ENCODE data around the gene SRP9. TPM values are rescaled to one million over a fixed set of nuclear protein-coding genes. Genes with fewer than 3 reads are reported as not detected.

Gene SRP9
- total RNA-seq, 4 donors from 2014 or later, result 196 to 297 (median 260) TPM

DNA sequence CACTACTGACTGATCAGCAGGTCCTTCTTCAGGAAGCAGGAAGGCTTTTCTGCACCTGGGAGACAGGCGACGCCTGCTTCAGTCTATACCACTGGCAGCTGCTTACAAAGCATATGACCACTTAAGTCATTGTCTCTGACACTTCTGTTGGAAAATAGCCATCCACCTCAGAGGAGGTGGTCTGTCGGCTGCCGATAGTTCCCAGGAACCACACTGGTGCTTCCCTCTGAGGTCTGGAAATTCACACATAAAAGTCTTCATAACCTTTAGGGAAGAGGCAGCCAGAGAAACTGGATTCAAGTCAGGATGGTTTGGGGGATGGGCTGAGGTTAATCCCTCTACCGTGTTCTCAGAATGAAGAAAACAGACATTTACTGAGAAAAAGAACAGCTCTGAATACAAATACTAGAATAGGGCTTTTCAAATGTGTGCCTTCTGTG, 15.6 kb upstream of the SRP9 start:
- TF ChIP-seq POLR2A (IDR thresholded peaks at IDR 0.05), result no peak
- TF ChIP-seq, protein P1, sequence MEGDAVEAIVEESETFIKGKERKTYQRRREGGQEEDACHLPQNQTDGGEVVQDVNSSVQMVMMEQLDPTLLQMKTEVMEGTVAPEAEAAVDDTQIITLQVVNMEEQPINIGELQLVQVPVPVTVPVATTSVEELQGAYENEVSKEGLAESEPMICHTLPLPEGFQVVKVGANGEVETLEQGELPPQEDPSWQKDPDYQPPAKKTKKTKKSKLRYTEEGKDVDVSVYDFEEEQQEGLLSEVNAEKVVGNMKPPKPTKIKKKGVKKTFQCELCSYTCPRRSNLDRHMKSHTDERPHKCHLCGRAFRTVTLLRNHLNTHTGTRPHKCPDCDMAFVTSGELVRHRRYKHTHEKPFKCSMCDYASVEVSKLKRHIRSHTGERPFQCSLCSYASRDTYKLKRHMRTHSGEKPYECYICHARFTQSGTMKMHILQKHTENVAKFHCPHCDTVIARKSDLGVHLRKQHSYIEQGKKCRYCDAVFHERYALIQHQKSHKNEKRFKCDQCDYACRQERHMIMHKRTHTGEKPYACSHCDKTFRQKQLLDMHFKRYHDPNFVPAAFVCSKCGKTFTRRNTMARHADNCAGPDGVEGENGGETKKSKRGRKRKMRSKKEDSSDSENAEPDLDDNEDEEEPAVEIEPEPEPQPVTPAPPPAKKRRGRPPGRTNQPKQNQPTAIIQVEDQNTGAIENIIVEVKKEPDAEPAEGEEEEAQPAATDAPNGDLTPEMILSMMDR (IDR thresholded peaks at IDR 0.05), result no peak
- 79 to 82% methylated on average over 5 of the region's 5 CpGs for WGBS, 2 donors
- Histone ChIP-seq H3K4me1 (peaks cover 26 to 35% of the 10 kb centered on the region in 2 donors), H3K4me3 (replicated peaks in 1 of 3) (no peak overlapping the region), H3K9me3 (no peaks in the 10 kb centered on the region), H3K36me3 (no peaks in the 10 kb centered on the region), H3K27ac (no peak overlapping the region), H3K27me3 (no peaks in the 10 kb centered on the region)
- intact Hi-C loops (cut with DNase I), result no loop called here
- DNase-seq, result no peak

DNA sequence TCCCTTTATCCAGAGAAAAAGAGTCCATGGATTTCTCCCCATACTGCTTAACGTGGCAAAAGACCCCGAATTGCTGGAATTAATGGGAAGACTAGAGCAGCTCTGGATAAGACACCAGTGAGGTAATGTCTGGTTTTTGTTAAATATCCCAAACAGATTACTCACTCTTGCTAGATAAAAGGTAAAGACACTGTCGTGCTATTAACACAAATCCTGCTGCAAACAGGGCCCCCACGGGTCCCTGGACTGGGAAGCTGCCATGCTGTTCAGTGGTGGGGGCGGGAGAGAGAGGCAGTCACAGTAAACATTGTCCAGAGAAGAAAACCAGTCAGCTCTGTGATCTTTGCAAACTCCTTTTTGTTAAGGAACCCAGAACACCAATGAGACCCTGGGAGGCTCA, 15.2 kb upstream of the SRP9 start:
- H3K4me1 ChIP-seq, result peaks cover 30 to 39% of the 10 kb centered on the region in 2 donors
- no peak overlapping the region for H3K27ac ChIP-seq
- intact Hi-C loops (cut with DNase I), result no loop called here
- H3K27me3 ChIP-seq, result no peaks in the 10 kb centered on the region
- 69 to 75% methylated on average over 5 of the region's 5 CpGs for WGBS, 2 donors
- H3K4me3 ChIP-seq (replicated peaks in 1 of 3), result no peak overlapping the region
- no peak for DNase-seq
- no peaks in the 10 kb centered on the region for H3K9me3 ChIP-seq
- H3K36me3 ChIP-seq, result no peaks in the 10 kb centered on the region
- no peak for TF ChIP-seq POLR2A (IDR thresholded peaks at IDR 0.05)
- TF ChIP-seq, protein P1 (IDR thresholded peaks at IDR 0.05), result no peak

DNA sequence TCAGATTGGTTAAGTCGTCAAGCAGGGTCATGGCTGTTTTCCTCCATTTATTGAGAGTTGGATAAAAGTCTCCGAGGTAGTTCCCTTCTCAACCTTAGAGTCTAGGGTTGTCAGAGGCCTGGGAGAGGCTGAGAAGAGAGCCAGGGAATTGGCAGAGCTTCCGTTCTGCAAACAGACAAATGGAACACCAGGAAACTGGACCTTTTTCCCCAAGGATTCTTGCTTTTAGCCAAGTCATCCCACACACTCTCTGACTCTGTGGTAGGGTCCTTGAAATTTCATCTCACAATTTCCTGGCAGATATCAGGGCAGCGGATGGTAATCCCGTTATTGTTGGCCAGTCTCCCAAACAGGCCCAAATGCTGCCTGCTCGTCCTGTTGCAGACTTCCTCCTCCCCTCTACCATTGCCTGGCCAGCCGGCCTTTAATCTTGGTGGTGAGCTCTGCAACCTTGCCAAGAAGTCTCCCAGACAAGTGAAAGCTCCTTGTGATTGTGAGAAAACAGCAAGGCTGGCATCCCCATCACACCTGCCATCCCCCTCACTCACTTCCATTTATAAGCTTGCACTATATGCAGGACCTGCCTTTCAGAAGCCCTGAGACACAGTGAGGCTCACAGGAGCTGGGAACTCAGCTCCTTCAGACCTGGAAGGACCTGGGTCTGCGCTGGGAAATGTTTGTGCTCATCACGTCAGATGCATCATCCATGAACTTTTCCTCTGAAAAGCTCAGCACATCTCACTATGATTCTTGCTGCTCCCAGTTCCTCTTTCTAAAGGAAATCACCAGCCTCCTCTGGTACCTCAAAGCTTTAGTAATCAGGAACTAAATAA, 13.7 kb upstream of the SRP9 start:
- intact Hi-C loops (cut with DNase I), result no loop called here
- TF ChIP-seq, protein P1 (IDR thresholded peaks at IDR 0.05), result no peak
- no peak for TF ChIP-seq POLR2A (IDR thresholded peaks at IDR 0.05)
- no peaks in the 10 kb centered on the region for H3K27me3 ChIP-seq
- H3K9me3 ChIP-seq, result no peaks in the 10 kb centered on the region
- H3K36me3 ChIP-seq, result no peaks in the 10 kb centered on the region
- peaks cover 28 to 39% of the 10 kb centered on the region in 2 donors for H3K4me1 ChIP-seq
- DNase-seq, result peak in 1 of 2 donors; percentile 23
- no peak overlapping the region for H3K4me3 ChIP-seq (replicated peaks in 1 of 3)
- peak overlapping the region in 2 of 3 donors; percentile 18 to 36 for H3K27ac ChIP-seq
- WGBS, 2 donors, result 31 to 36% methylated on average over 9 of the region's 9 CpGs

DNA sequence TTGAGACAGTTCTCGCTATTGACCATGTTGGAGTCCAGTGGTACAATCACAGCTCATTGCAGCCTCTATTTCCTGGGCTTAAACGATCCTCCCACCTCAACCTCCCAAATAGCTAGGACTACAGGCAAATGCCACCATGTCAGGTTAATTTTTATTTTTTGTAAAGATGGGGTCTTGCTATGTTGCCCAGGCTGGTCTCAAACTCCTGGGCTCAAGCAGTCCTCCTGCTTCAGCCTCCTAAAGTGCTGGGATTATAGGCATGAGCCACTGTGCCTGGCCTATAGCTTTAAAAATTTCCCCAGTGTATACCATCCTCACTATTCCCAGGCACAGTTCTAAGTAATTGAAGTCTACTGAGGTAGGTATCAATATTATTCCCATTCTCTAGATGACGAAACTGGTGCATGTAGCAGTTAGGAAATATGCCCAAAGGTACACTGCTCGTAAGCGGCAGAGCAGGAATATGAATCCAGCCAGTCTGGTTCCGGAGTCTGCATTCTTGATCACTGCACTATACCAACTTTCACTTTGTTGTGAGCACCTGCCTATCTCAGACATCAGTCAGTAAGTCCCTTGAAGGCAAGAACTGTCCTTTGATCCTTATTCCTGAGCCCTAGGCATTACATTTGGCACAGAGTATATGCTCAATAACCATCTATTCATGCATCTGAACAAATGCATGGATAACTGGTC, 11.5 kb upstream of the SRP9 start:
- Histone ChIP-seq H3K27me3 (no peaks in the 10 kb centered on the region), H3K27ac (peak overlapping the region in 1 of 3 donors; percentile 59), H3K4me3 (replicated peaks in 1 of 3) (no peak overlapping the region), H3K36me3 (no peaks in the 10 kb centered on the region), H3K4me1 (peaks cover 27 to 37% of the 10 kb centered on the region in 2 donors), H3K9me3 (no peaks in the 10 kb centered on the region)
- 72 to 82% methylated on average over 6 of the region's 6 CpGs for WGBS, 2 donors
- TF ChIP-seq, protein P1 (IDR thresholded peaks at IDR 0.05), result no peak
- no peak for TF ChIP-seq POLR2A (IDR thresholded peaks at IDR 0.05)
- intact Hi-C loops (cut with DNase I), result no loop called here
- DNase-seq, result peak in 1 of 2 donors; percentile 36
